CD4-positive, alpha-beta T cell treated with Interleukin-6 for 4 hours (primary cell): ENCODE data around the gene CACNB2.
"Not testable (repeated sequence)": the region's sequence is repeated elsewhere in the genome, so short reads cannot be mapped to it uniquely, and the experiment has no call there.

Source experiments
- DNase-seq: peaks from one replicate; pipeline ENCODE4 v3.0.0-alpha.2; 2020; ENCODE audit warnings: mixed read lengths

The CACNB2 gene

GRCh38 chr10:18540195-18540594 lies 400.0 kb downstream of the CACNB2 start:
- DNase-seq, result no peak

GRCh38 chr10:18542832-18543231 lies 402.6 kb downstream of the CACNB2 start:
- no peak for DNase-seq

DNA sequence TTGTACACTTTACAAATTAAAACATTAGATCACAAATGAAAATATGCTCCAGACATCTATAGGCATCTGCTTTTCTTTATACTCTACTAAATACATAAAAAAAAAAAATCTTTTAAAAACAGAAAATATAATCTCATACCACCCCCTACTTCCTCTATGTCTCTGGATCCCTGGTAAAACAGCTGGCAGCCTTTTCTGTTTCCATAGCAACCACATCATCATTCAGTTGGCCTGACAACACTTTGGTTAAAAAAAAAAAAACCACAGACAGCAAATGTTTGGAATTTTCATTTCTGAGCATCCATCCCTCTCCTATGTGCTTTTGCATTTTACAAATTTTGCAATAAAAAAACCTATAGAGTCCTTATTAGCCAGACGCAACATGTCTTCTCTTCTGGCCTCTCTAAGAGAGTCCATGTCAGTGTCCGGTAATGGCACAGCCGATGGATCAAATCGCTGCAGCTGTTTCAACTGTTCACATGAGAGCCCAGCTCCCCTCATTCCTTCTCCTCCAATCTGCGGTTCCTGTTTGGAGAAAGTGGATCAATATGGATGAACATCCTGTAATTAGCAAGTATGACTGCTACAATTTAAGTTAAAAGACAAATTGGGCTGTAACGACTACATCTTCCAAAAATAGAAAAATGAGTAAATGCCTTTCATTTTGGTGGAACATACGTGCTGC lies 405.5 kb downstream of the CACNB2 start:
- no peak for DNase-seq

- no peak for DNase-seq
Measured at GRCh38 chr10:18549105-18549504, 408.9 kb downstream of the CACNB2 start.

DNA sequence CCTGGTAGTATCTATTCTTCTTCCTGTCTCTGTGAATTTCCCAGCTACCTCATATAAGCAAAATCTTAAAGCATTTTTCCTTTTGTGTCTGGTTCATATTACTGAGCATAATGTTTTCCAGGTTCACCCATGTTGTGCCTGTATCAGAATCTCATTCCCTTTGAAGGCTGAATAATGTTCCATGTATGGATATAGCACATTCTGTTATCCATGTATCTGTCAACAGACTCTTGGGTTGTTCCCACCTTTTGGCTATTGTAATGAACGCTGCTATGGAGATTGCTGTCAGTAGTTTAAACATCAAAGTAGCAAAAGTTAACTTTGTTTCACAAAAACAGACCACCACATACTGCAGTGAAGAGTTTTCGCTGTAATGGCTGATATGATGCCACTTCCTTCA lies 411.2 kb downstream of the CACNB2 start:
- DNase-seq, result no peak

DNA sequence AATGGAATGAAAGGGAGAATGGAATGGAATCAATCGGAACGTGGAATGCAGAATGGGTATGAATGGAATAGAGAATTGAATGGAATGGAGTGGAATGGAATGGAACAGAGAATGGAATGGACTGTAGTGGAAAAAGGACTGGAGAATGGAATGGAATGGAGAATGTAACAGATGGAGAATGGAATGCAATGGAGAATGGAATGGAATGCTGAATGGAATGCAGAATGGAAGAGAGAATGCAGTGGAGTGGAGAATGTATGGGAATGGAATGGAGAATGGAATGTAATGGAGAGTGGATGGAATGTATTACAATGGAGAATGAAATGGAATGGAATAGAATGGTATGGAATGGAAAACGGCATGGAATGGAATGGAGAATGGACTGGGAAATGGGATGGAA lies 414.3 kb downstream of the CACNB2 start:
- DNase-seq, result no peak

DNA sequence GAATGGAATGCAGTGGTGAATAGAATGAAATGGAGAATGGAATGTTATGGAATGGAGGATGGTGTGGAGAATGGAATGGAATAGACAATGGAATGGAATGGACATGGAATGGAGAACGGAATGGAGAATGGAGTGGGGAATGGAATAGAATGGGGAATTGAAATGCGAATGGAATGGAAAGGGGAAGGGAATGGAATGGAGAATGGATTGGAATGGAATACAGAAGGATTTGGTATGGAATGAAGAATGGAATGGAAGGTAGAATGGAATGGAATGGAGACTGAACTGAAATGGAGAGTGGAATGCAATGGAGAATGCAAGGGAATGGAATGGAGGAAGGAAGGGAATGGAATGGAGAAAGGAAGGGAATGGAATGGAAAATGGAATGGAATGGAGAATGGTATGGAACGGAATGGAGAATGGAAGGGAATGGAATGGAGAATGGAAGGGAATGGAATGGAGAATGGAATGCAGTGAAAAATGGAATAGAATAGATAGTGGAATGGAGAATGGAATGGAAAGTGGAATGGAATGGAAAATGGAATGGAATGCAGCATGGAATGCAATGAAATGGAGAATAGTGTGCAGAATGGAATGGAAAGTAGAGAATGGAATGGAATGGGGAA lies 416.4 kb downstream of the CACNB2 start:
- no peak for DNase-seq

- no peak for DNase-seq
Measured at GRCh38 chr10:18557960-18558359, 417.7 kb downstream of the CACNB2 start.

DNA sequence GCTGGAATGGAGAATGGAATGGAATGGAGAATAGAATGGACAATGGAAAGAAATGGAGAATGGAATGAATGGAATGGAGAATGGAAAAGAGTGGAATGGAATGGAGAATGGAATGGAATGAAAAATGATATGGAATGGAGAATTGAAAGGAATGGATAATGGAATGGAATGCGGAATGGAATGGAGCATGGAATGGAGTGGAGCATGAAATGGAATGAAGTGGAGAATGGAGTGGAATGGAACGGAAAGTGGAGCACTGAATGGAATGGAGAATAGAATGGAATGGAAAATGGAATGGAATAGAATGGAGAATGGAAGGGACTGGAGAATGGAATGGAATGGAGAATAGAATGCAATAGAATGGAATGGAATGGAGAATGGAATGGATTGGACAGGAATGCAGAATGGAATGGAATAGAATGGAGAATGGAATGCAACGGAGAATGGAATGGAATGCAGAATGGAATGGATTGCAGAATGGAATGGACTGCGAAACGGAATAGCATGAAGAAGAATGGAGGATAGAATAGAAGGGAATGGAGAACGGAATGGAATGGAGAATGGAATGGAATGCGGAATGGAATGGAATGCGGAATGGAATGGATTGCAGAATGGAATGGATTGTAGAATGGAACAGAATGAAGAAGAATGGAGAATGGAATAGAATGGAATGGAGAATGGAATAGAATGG lies 421.8 kb downstream of the CACNB2 start:
- DNase-seq, result no peak

DNA sequence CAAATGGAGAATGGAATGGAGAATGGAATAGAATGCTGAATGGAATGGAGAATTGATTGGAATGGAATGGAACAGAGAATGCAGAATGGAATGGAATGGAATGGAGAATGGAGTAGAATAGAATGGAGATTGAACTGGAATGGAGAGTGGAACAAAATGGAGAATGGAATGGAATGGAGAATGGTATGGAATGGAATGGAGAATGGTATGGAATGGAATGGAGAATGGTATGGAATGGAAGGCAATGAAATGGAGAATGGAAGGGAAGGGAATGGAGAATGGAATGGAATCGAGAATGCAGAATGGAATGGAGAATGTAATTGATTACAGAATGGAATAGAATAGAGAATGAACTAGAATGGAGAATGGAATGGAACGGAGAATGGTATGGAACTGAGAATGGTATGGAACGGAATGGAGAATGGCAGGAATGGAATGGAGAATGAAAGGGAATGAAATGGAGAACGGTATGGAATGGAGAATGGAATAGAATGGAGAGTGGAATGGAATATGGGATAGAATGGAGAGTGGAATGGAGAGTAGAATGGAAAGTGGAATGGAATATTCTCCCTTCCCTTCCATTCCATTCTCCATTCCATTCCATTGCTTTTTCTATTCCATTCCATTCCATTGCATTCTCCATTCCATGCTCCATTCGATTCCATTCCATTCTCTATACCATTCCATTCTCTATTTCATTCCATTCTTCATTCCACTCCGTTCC lies 422.9 kb downstream of the CACNB2 start:
- no peak for DNase-seq

DNA sequence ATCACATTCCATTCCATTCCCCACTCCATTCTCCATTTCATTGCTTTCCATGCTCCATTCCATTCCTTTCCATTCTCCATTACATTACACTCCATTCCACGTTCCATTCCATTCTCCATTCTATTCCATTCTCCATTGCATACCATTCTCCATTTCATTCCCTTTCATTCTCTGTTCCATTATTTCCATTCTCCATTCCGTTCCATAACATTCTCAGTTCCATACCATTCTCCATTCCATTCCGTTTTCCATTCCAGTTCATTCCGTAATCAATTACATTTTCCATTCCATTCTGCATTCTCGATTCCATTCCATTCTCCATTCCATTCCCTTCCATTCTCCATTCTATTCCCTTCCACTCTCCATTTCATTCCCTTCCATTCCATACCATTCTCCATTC lies 424.8 kb downstream of the CACNB2 start:
- no peak for DNase-seq

- DNase-seq, result no peak
Measured at GRCh38 chr10:18566177-18566576, 426.0 kb downstream of the CACNB2 start.

- no peak for DNase-seq
Measured at GRCh38 chr10:18567343-18567856, 427.2 kb downstream of the CACNB2 start.

DNA sequence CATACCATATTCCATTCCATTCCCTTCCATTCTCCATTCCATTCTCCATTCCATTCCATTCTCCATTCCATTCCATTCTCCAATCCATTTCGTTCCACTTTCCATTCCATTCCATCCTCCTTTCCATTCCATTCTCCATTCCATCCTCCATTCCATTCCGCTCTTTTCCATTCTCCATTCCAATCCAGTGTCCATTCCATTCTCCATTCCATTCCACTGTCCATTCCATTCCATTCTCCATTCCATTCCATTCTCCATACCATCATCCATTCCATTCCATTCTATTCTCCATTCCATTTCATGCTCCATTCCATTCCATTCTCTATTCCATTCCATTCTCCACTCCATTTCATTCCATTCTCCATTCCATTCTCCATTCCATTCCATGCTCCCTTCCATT lies 430.2 kb downstream of the CACNB2 start:
- not testable (repeated sequence) for DNase-seq

DNA sequence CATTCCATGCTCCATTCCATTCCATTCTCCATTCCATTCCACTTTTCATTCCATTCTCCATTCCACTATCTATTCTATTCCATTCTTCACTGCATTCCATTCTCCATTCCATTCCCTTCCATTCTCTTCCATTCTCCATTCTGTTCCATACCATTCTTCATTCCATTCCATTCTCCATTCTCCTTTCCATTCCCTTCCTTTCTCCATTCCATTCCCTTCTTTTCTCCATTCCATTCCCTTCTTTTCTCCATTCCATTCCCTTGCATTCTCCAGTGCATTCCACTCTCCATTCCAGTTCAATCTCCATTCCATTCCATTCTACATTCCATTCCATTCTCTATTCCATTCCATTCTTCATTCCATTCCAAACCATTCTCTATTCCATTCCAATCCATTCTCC lies 430.9 kb downstream of the CACNB2 start:
- DNase-seq, result no peak

- no peak for DNase-seq
Measured at GRCh38 chr10:18571780-18572179, 431.6 kb downstream of the CACNB2 start.

GRCh38 chr10:18572959-18573561 lies 432.8 kb downstream of the CACNB2 start:
- DNase-seq, result no peak

- no peak for DNase-seq
Measured at GRCh38 chr10:18576586-18576985, 436.4 kb downstream of the CACNB2 start.

DNA sequence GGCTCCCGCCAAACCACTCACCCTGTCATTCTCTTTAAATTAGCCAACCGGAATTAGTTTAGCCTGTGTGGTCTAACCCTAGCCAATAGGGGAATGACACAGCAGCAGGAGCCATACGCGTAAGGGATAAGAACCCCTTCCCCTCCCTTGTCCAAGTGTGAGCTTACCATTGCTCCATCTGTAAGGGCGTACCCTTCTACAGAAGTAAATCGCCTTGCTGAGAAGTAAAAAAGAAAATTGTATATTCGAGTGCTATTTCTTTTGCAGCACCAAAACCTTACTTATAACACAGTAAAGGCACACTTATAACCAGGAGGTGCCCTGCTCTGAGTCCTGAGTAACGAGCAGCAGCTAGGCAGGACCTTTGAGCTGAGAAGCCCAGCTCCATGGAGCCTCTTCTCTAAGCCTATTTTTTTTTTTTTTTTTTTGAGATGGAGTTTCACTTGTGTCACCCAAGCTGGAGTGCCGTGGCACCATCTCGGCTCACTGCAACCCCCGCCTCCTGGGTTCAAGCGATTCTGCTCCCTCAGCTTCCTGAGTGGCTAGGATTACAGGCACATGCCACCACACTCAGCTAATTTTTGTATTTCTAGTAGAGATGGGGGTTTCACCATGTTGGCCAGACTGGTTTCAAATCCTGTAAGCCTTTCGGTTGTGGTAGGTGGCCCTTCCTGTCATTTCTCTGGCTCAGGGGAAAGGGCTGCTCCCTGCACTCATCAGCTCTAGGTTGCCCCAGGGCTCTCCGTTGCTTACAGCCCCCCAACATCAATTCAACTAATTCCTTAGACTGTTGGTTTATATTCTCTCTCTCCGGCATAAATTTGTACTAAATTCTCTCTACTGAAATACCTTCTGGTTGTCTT lies 437.8 kb downstream of the CACNB2 start:
- DNase-seq, result no peak

GRCh38 chr10:18582803-18583202 lies 442.6 kb downstream of the CACNB2 start:
- no peak for DNase-seq

DNA sequence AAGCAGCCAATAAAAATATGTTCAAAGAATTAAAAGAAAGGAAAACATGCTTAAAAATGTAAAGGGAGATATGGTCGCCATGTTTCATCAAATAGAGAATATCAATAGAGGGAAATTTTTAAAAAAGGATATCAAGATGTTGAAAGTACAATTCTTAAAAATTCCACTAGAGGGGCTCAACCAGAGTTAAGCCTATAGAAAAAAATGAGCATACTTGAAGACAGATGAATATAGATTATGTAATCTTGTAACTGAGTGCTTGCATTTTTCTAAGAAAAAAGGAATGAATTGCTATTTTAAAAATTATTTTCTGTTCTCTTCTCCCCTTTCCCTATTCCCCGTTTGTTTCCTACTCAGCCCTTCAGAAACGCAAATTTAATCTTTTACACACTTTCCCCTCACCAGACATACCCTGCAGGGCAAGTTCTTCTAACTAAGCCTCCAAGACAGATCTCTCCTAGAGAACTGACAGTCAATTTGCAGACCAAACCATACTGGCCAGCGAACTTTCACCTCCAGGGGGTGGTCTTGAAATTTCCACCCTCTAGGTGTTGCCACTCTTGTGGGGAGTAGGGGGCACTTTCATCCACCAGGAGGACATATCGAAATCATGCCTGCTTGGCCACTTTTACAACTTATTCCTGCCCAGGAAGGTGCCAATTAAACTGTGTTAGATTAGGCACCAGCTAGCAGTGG lies 443.5 kb downstream of the CACNB2 start:
- no peak for DNase-seq
